Caco-2 (cell line): ENCODE data around the gene ST3GAL2. TPM values are rescaled to one million over a fixed set of nuclear protein-coding genes. Genes with fewer than 3 reads are reported as not detected.
"Not testable (repeated sequence)": the region's sequence is repeated elsewhere in the genome, so short reads cannot be mapped to it uniquely, and the experiment has no call there.

ENCODE experiments used
- BruUV-seq: library from RNA; stranded (reverse); fragments of 400-500 nt; replicated peaks from 2 replicates; lab custom pipeline; 2021; lab: Mats Ljungman, UMichigan
- CTCF ChIA-PET: fragments of 300-600 bp; sonication (Branson Sonifier 250); formaldehyde crosslinking; loops from one replicate; lab custom pipeline; 2022; ENCODE audit warnings: antibody characterized with exemption; lab: Charles Lee
- POLR2A ChIA-PET: fragments of 300-600 bp; sonication (Branson Sonifier 250); formaldehyde crosslinking; loops from one replicate; lab custom pipeline; 2022; ENCODE audit warnings: antibody characterized with exemption; lab: Charles Lee
- DNase-seq, 2 experiments: peaks; one replicate each; pipeline versions ENCODE4 v3.0.0 to v3.0.0-alpha.2; 2020 to 2022
- H3K27me3 ChIP-seq: replicated peaks from 2 replicates; pipeline ENCODE4 v1.6.0; 2011; ENCODE audit warnings: low read length; ENCODE audit not compliant: control insufficient read depth, insufficient read depth
- H3K36me3 ChIP-seq: 2 replicates; pipeline ENCODE4 v1.5.1; 2011; ENCODE audit warnings: low read length; ENCODE audit not compliant: control insufficient read depth, insufficient read depth
- H3K4me1 ChIP-seq: fragments of 250-450 bp; sonication (Bioruptor Pico); 2 replicates; pipeline ENCODE4 v1.5.1; 2020; ENCODE audit warnings: mild to moderate bottlenecking
- H3K4me3 ChIP-seq: 2 replicates; pipeline ENCODE4 v1.5.1; 2011; ENCODE audit warnings: low read depth, mild to moderate bottlenecking, control low read depth, low read length
- H3K9me3 ChIP-seq: fragments of 250-450 bp; sonication (Bioruptor Pico); 2 replicates; pipeline ENCODE4 v1.5.1; 2020; ENCODE audit warnings: mild to moderate bottlenecking, moderate library complexity
- H3K27ac Mint-ChIP-seq: one replicate; pipeline ENCODE4 v1.8.0; 2022; ENCODE audit warnings: mixed read lengths; ENCODE audit not compliant: unreplicated experiment
- H3K27me3 Mint-ChIP-seq: one replicate; pipeline ENCODE4 v1.8.0; 2022; ENCODE audit warnings: mixed read lengths; ENCODE audit not compliant: insufficient read depth, unreplicated experiment
- H3K36me3 Mint-ChIP-seq: one replicate; pipeline ENCODE4 v1.8.0; 2022; ENCODE audit warnings: mild to moderate bottlenecking, mixed read lengths; ENCODE audit not compliant: insufficient read depth, unreplicated experiment
- H3K4me1 Mint-ChIP-seq: one replicate; pipeline ENCODE4 v1.8.0; 2022; ENCODE audit warnings: low read depth, mixed read lengths; ENCODE audit not compliant: unreplicated experiment
- H3K4me3 Mint-ChIP-seq: one replicate; pipeline ENCODE4 v1.8.0; 2022; ENCODE audit warnings: mild to moderate bottlenecking, moderate library complexity, mixed read lengths; ENCODE audit not compliant: unreplicated experiment
- H3K9me3 Mint-ChIP-seq: one replicate; pipeline ENCODE4 v1.8.0; 2022; ENCODE audit warnings: mixed read lengths; ENCODE audit not compliant: unreplicated experiment
- CTCF ChIP-seq, 2 experiments: fragments of 200-600 bp in 1 of 2; IDR thresholded peaks; 1 replicate in 1 of 2; 2 replicates in 1 of 2; pipeline versions ENCODE4 v1.5.1 to v1.8.0; 2011 to 2022; ENCODE audit warnings: antibody characterized with exemption in 1 of 2, control low read depth in 1 of 2, inconsistent platforms in 1 of 2, low read depth in 1 of 2, low read length in 1 of 2, mild to moderate bottlenecking in 1 of 2, moderate library complexity in 1 of 2; ENCODE audit not compliant: insufficient read depth in 1 of 2, severe bottlenecking in 1 of 2, unreplicated experiment in 1 of 2
- intact Hi-C: fragments of 100-400 bp; cut with micrococcal nuclease; formaldehyde crosslinking; loops from one replicate; pipeline ENCODE4 v1.10.0; 2022; ENCODE audit not compliant: unreplicated experiment
- total RNA-seq: library from RNA; stranded (reverse); gene quantifications from 2 replicates; pipeline ENCODE4 v1.2.3, GENCODE V29; 2022

ST3GAL2 gene
- total RNA-seq, 1 experiment from 2014 or later, result 31.1 TPM

DNA sequence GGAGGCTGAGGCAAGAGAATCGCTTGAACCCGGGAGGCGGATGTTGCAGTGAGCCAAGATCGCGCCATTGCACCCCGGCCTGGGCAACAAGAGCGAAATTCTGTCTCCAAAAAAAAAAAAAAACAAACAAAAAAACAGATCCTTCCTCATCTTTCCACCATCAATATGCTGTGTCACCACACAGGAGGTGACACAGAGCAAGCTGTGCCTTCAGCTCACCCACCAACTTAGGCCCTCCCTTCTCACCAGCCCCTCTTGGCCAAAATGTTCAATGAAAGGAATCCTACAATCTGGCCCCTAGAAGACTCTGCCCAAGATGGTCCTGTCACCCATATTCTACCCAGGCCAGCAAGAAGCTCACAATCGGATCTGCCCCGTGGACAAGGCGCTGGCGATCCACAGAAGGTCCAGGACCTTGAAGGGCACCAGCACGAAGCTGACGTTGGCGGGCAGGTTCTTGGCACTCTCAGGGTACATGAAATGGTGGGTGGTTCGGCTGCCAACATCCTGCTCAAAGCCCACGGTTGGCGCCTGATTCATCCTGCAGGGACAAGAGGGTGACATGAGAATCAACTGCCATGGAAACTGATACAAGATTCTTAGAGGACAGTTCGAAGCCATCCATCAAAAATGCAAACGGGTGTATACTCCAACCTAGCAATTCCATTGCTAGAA is 50.8 kb downstream of the ST3GAL2 start:
- TF ChIP-seq CTCF (IDR thresholded peaks at IDR 0.05; ENCODE audit: insufficient read depth in 1 of 2, low read depth in 1 of 2, low read length in 1 of 2, severe bottlenecking in 1 of 2, unreplicated experiment in 1 of 2), result no peak
- no peaks in the 10 kb centered on the region for H3K27me3 Mint-ChIP-seq
- Histone ChIP-seq H3K9me3 (no peaks in the 10 kb centered on the region), H3K27me3 (no peaks in the 10 kb centered on the region), H3K4me1 (peaks cover 8% of the 10 kb centered on the region; the same call in 1 of the 2 replicates), H3K36me3 (no peaks in the 10 kb centered on the region; the same call in 1 of the 2 replicates), H3K4me3 (no peak overlapping the region)
- H3K4me3 Mint-ChIP-seq, result no peak overlapping the region
- H3K4me1 Mint-ChIP-seq, result no peaks in the 10 kb centered on the region
- BruUV-seq, result no TSS peak
- POLR2A ChIA-PET, result no interaction called here
- H3K36me3 Mint-ChIP-seq, result peaks cover 66% of the 10 kb centered on the region
- CTCF ChIA-PET, result no interaction called here
- no peak for DNase-seq
- intact Hi-C loops, result no loop called here
- no peaks in the 10 kb centered on the region for H3K9me3 Mint-ChIP-seq
- H3K27ac Mint-ChIP-seq, result no peak overlapping the region

DNA sequence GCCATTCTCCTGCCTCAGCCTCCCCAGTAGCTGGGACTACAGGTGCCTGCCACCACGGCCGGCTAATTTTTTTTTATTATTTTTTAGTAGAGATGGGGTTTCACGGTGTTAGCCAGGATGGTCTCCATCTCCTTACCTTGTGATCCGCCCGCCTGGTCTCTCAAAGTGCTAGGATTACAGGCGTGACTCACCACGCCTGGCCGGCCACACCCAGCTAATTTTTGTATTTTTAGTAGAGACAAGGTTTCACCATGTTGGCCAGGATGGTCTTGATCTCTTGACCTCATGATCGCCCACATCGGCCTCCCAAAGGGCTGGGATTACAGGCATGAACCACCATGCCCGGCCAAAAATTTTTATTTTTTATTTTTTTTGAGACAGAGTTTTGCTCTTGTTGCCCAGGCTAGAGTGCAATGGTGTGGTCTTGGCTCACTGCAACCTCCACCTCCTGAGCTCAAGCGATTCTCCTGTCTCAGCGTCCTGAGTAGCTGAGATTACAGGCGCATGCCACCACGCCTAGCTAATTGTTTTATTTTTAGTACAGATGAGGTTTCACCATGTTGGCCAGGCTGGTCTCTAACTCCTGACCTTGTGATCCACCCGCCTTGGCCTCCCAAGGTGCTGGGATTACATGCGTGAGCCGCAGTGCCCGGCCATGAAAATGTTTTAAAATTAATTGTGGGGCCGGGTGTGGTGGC is 52.5 kb downstream of the ST3GAL2 start:
- H3K27ac Mint-ChIP-seq, H3K27me3 ChIP-seq, CTCF ChIA-PET, DNase-seq, H3K9me3 ChIP-seq, H3K36me3 ChIP-seq, H3K4me3 ChIP-seq, H3K27me3 Mint-ChIP-seq, H3K9me3 Mint-ChIP-seq, H3K4me1 ChIP-seq, BruUV-seq, POLR2A ChIA-PET, intact Hi-C loops, H3K4me3 Mint-ChIP-seq, H3K4me1 Mint-ChIP-seq: not testable (repeated sequence)
- peaks cover 65% of the 10 kb centered on the region for H3K36me3 Mint-ChIP-seq

- Histone ChIP-seq H3K36me3 (peaks cover 2% of the 10 kb centered on the region), H3K4me1 (peaks cover 9% of the 10 kb centered on the region; the same call in 1 of the 2 replicates), H3K9me3 (no peaks in the 10 kb centered on the region), H3K27me3 (no peaks in the 10 kb centered on the region), H3K4me3 (no peak overlapping the region)
- H3K4me3 Mint-ChIP-seq, result no peak overlapping the region
- POLR2A ChIA-PET, result no interaction called here
- no peak for TF ChIP-seq CTCF (IDR thresholded peaks at IDR 0.05; ENCODE audit: insufficient read depth in 1 of 2, low read depth in 1 of 2, low read length in 1 of 2, severe bottlenecking in 1 of 2, unreplicated experiment in 1 of 2)
- CTCF ChIA-PET, result no interaction called here
- DNase-seq, result no peak
- no peaks in the 10 kb centered on the region for H3K4me1 Mint-ChIP-seq
- H3K27ac Mint-ChIP-seq, result peak overlapping the region; percentile 27
- H3K9me3 Mint-ChIP-seq, result no peaks in the 10 kb centered on the region
- no TSS peak for BruUV-seq
- intact Hi-C loops, result loop anchor here (5.0 kb wide), 1 partner anchor 269 kb away; no protein-coding TSS in a partner anchor
- H3K27me3 Mint-ChIP-seq, result no peaks in the 10 kb centered on the region
- peaks cover 79% of the 10 kb centered on the region for H3K36me3 Mint-ChIP-seq
Observed at GRCh38 chr16:70383421-70383960, 55.4 kb downstream of the ST3GAL2 start.
